ENCODE measurements around the gene SGCD.
"Not testable (repeated sequence)": the region's sequence is repeated elsewhere in the genome, so short reads cannot be mapped to it uniquely, and the experiment has no call there.

Gene SGCD

DNA sequence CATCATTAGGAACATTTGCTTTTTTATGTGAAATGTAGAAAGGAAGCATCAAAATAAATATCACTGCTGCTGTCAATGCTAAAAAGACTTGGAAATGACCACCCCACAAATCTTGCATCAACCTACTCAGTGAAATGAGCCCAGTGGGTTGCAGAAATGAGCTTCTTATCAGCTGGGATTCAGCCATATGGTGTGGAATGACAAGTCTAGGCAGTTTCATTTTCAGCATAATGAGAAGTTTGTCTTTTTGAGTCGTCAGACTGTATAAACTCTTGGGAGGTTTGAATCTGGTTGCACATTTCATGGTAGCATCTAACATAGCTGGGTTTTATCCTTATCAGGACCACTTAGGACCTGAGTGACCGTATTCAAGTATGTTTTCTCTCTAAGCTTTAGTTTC is 272.0 kb downstream of the SGCD start:
- H3K79me2 ChIP-seq (ENCODE audit: insufficient read depth, low read length): no peaks in the 10 kb centered on the region
- H3K4me1 ChIP-seq (ENCODE audit: insufficient read depth, low read length, poor library complexity, severe bottlenecking): no peaks in the 10 kb centered on the region

DNA sequence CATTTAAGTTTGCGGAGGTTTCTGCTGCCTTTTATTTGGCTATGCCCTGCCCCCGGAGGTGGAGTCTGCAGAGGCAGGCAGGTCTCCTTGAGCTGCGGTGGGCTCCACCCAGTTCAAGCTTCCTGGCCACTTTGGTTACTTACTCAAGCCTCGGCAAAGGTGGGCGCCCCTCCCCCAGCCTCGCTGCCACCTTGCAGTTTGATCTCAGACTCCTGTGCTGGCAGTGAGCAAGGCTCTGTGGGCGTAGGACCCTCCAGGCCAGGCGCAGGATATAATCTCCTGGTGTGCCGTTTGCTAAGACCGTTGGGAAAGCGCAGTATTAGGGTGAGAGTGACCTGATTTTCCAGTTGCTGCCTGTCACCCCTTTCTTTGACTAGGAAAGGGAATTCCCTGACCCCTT is 283.6 kb downstream of the SGCD start:
- not testable (repeated sequence) for H3F3A ChIP-seq (ENCODE audit: low read depth); H3K27me3 ChIP-seq (ENCODE audit: insufficient read depth, low read length, poor library complexity, severe bottlenecking); H3K9ac ChIP-seq (ENCODE audit: low read depth, low read length, poor library complexity, severe bottlenecking); H3K36me3 ChIP-seq (ENCODE audit: insufficient read depth, low read length); H4K20me1 ChIP-seq (ENCODE audit: insufficient read depth, low read length, poor library complexity, severe bottlenecking); H3K4me3 ChIP-seq (ENCODE audit: low read length, poor library complexity, severe bottlenecking); H3K4me1 ChIP-seq (ENCODE audit: insufficient read depth, low read length, poor library complexity, severe bottlenecking); H3K9me3 ChIP-seq (ENCODE audit: insufficient read depth, low read depth, low read length); H2AFZ ChIP-seq (ENCODE audit: low read length); H3K79me2 ChIP-seq (ENCODE audit: insufficient read depth, low read length); H3K4me2 ChIP-seq (ENCODE audit: low read depth, low read length, poor library complexity, severe bottlenecking); H3K9me2 ChIP-seq (replicated peaks; ENCODE audit: low read depth, low read length)

More for the DNA sequence above, 272.0 kb downstream of the SGCD start:
- H3K4me2 ChIP-seq (ENCODE audit: low read depth, low read length, poor library complexity, severe bottlenecking): no peak overlapping the region
- H3K36me3 ChIP-seq (ENCODE audit: insufficient read depth, low read length): no peaks in the 10 kb centered on the region
- no peaks in the 10 kb centered on the region for H3K9me2 ChIP-seq (replicated peaks; ENCODE audit: low read depth, low read length)
- no peaks in the 10 kb centered on the region for H3K9me3 ChIP-seq (ENCODE audit: insufficient read depth, low read depth, low read length)
- no peaks in the 10 kb centered on the region for H4K20me1 ChIP-seq (ENCODE audit: insufficient read depth, low read length, poor library complexity, severe bottlenecking)
- H3K9ac ChIP-seq (ENCODE audit: low read depth, low read length, poor library complexity, severe bottlenecking): no peak overlapping the region
- H2AFZ ChIP-seq (ENCODE audit: low read length): no peak overlapping the region
- TF ChIP-seq EZH2phosphoT487 (IDR thresholded peaks at IDR 0.05; ENCODE audit: borderline replicate concordance): no peak
- H3K27me3 ChIP-seq (ENCODE audit: insufficient read depth, low read length, poor library complexity, severe bottlenecking): no peaks in the 10 kb centered on the region
- H3F3A ChIP-seq (ENCODE audit: low read depth): no peaks in the 10 kb centered on the region
- H3K4me3 ChIP-seq (ENCODE audit: low read length, poor library complexity, severe bottlenecking): no peak overlapping the region

DNA sequence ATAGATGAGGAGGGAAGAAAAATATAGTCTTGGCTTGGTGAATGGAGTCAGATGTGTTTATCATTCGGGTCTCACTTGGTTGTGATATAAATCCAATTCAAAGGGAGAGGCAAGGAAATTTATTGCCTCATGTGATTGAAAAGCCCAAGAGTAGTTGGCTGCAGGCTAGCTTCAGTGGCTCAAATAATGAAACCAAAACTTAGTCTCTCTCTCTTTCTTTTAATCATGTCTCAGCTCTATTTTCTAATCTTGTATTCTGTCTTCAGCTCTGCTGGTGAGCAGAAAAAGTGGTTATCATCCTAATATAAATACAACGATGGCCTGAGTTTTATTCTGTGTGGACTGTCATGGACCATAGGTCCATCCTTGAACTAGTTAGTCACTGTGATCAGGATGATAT is 288.9 kb downstream of the SGCD start:
- no peaks in the 10 kb centered on the region for H3F3A ChIP-seq (ENCODE audit: low read depth)
- no peak overlapping the region for H3K9ac ChIP-seq (ENCODE audit: low read depth, low read length, poor library complexity, severe bottlenecking)
- no peaks in the 10 kb centered on the region for H4K20me1 ChIP-seq (ENCODE audit: insufficient read depth, low read length, poor library complexity, severe bottlenecking)
- TF ChIP-seq EZH2phosphoT487 (IDR thresholded peaks at IDR 0.05; ENCODE audit: borderline replicate concordance): no peak
- no peaks in the 10 kb centered on the region for H3K27me3 ChIP-seq (ENCODE audit: insufficient read depth, low read length, poor library complexity, severe bottlenecking)
- no peaks in the 10 kb centered on the region for H3K79me2 ChIP-seq (ENCODE audit: insufficient read depth, low read length)
- no peak overlapping the region for H3K4me3 ChIP-seq (ENCODE audit: low read length, poor library complexity, severe bottlenecking)
- H3K36me3 ChIP-seq (ENCODE audit: insufficient read depth, low read length): no peaks in the 10 kb centered on the region
- H3K4me1 ChIP-seq (ENCODE audit: insufficient read depth, low read length, poor library complexity, severe bottlenecking): no peaks in the 10 kb centered on the region
- no peaks in the 10 kb centered on the region for H3K9me2 ChIP-seq (replicated peaks; ENCODE audit: low read depth, low read length)
- no peak overlapping the region for H2AFZ ChIP-seq (ENCODE audit: low read length)
- H3K4me2 ChIP-seq (ENCODE audit: low read depth, low read length, poor library complexity, severe bottlenecking): no peak overlapping the region
- no peaks in the 10 kb centered on the region; the same call in 1 of the 2 replicates for H3K9me3 ChIP-seq (ENCODE audit: insufficient read depth, low read depth, low read length)

DNA sequence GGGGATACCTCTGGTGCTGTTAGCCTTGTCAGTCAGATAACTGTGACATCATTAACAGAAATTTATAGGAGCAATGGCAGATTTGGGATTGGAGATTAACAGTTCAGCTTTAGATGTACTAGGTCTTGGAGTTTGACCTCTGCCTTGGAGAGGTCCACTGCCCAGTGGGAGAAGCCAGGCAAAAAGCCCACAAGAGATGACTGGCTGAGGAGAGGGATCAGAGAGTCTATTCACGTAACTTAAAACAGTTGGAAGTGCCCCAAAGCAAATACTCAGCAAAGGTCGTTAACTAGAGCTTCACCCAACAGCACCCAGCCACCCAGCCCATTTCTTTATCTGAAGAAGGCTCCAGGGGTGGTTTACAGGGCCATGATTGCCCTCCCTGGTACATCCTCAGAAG is 290.5 kb downstream of the SGCD start:
- Histone ChIP-seq H3F3A (ENCODE audit: low read depth) (no peaks in the 10 kb centered on the region), H2AFZ (ENCODE audit: low read length) (no peak overlapping the region), H4K20me1 (ENCODE audit: insufficient read depth, low read length, poor library complexity, severe bottlenecking) (no peaks in the 10 kb centered on the region), H3K27me3 (ENCODE audit: insufficient read depth, low read length, poor library complexity, severe bottlenecking) (no peaks in the 10 kb centered on the region), H3K9ac (ENCODE audit: low read depth, low read length, poor library complexity, severe bottlenecking) (no peak overlapping the region), H3K4me1 (ENCODE audit: insufficient read depth, low read length, poor library complexity, severe bottlenecking) (no peaks in the 10 kb centered on the region), H3K4me3 (ENCODE audit: low read length, poor library complexity, severe bottlenecking) (no peak overlapping the region), H3K9me2 (replicated peaks; ENCODE audit: low read depth, low read length) (no peaks in the 10 kb centered on the region), H3K4me2 (ENCODE audit: low read depth, low read length, poor library complexity, severe bottlenecking) (no peak overlapping the region), H3K79me2 (ENCODE audit: insufficient read depth, low read length) (no peaks in the 10 kb centered on the region), H3K36me3 (ENCODE audit: insufficient read depth, low read length) (no peaks in the 10 kb centered on the region), H3K9me3 (ENCODE audit: insufficient read depth, low read depth, low read length) (no peaks in the 10 kb centered on the region; the same call in 1 of the 2 replicates)
- TF ChIP-seq, protein P1, sequence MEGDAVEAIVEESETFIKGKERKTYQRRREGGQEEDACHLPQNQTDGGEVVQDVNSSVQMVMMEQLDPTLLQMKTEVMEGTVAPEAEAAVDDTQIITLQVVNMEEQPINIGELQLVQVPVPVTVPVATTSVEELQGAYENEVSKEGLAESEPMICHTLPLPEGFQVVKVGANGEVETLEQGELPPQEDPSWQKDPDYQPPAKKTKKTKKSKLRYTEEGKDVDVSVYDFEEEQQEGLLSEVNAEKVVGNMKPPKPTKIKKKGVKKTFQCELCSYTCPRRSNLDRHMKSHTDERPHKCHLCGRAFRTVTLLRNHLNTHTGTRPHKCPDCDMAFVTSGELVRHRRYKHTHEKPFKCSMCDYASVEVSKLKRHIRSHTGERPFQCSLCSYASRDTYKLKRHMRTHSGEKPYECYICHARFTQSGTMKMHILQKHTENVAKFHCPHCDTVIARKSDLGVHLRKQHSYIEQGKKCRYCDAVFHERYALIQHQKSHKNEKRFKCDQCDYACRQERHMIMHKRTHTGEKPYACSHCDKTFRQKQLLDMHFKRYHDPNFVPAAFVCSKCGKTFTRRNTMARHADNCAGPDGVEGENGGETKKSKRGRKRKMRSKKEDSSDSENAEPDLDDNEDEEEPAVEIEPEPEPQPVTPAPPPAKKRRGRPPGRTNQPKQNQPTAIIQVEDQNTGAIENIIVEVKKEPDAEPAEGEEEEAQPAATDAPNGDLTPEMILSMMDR (conservative IDR thresholded peaks at IDR 0.05; ENCODE audit: low read length): no peak
- TF ChIP-seq EZH2phosphoT487 (IDR thresholded peaks at IDR 0.05; ENCODE audit: borderline replicate concordance): no peak

All from Loucy (cell line).